Mucosa of descending colon (tissue), 3 donors: ENCODE measurements around the gene SORCS1. TPM values are rescaled to one million over a fixed set of nuclear protein-coding genes. Genes with fewer than 3 reads are reported as not detected.

ENCODE experiments used
- ATAC-seq: fragments of 200-7000 bp; cut with Tn5 transposase; one replicate; pipeline ENCODE4 v1.9.1; 2020; ENCODE audit warnings: mild to moderate bottlenecking, moderate library complexity
- DNase-seq, 3 donors: peaks; one replicate each; pipeline ENCODE4 v3.0.0-alpha.2; 2020
- H3K36me3 ChIP-seq: fragments of 200-600 bp; one replicate; pipeline ENCODE4 v1.8.0; 2021; ENCODE audit warnings: low read depth, mild to moderate bottlenecking
- H3K4me1 ChIP-seq: fragments of 200-600 bp; one replicate; pipeline ENCODE4 v1.8.0; 2021; ENCODE audit warnings: low read depth, mild to moderate bottlenecking
- H3K4me3 ChIP-seq: fragments of 200-600 bp; one replicate; pipeline ENCODE4 v1.8.0; 2021; ENCODE audit warnings: mild to moderate bottlenecking
- H3K9me3 ChIP-seq: fragments of 200-600 bp; one replicate; pipeline ENCODE4 v1.8.0; 2021; ENCODE audit warnings: mild to moderate bottlenecking
- CTCF ChIP-seq: fragments of 200-600 bp; IDR thresholded peaks from one replicate; pipeline ENCODE4 v1.8.0; 2022; ENCODE audit warnings: antibody characterized with exemption, mild to moderate bottlenecking
- intact Hi-C, 2 donors: fragments of 100-400 bp; cut with DNase I in 1 of 2; cut with micrococcal nuclease in 1 of 2; formaldehyde crosslinking; loops; one replicate each; pipeline versions ENCODE4 v1.11.0 to v1.11.1; 2022; cut with DNase I, micrococcal nuclease
- total RNA-seq, 3 donors: library from RNA; stranded (reverse); fragmentation: NEBNext Ultra II Directional in 2 of 3; extraction: Animal tissue kit (Norgen Biotek cat#: 25700) in 2 of 3; gene quantifications; one replicate each; pipeline versions ENCODE4 v1.2.1 to v1.2.4, GENCODE V29; 2021 to 2023
- donor health status: DM: no; HTN: no; CAD: no; lungs with moderate emphysema.
- donor health status: DM: no; HTN: no; CAD: no.
- donor health status: DM: no; HTN: yes; CAD: no.

The SORCS1 gene
- total RNA-seq, 3 donors from 2014 or later = 0.80 to 13.2 (median 0.93) TPM

DNA sequence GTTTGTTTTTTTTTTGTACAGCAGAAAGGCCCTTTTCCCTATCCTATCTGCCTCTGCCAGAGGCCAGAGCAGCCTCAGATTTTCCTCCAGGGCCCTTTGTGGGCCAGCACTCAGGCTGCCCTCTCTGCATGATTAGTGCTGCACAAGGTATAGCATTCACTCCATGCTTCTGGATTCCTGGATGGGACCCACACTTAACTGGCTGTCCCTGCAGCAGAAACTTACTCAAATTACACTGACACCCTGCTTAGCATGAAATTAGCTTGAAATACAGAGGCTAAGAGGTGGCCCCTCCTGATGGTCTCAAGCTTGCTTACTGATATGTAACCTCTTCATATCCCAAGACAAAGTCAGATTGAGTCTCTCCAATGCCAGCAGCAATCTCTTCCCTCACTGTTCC is 239.3 kb downstream of the SORCS1 start:
- DNase-seq = no peak
- Histone ChIP-seq H3K4me3 (no peak overlapping the region), H3K4me1 (no peaks in the 10 kb centered on the region), H3K9me3 (no peaks in the 10 kb centered on the region), H3K36me3 (no peaks in the 10 kb centered on the region)
- intact Hi-C loops = no loop called here
- no peak for ATAC-seq
- no peak for TF ChIP-seq CTCF

DNA sequence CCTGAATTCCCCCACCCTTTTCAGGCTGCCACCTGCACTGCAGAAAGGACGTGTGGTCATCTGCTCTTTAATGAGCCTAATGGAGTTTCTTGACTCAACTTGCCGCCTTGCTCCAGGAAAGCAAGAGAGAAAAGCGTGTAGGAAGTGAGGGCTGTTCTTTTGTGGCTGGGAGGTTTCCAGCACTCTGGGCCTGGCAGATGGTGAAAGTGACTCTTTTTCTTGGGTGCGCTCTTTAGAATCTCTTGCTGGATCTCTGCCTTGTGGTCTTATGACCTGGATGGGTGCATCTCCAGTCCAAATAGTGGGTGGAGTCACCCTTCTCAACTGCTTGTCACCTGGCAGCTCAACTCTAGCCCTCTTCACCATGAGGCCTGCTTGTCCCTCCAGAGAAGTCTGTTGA is 244.0 kb downstream of the SORCS1 start:
- no peaks in the 10 kb centered on the region for H3K4me1 ChIP-seq
- intact Hi-C loops = no loop called here
- no peak for DNase-seq
- no peaks in the 10 kb centered on the region for H3K9me3 ChIP-seq
- H3K36me3 ChIP-seq = no peaks in the 10 kb centered on the region
- no peak overlapping the region for H3K4me3 ChIP-seq
- TF ChIP-seq CTCF = no peak
- ATAC-seq = no peak

DNA sequence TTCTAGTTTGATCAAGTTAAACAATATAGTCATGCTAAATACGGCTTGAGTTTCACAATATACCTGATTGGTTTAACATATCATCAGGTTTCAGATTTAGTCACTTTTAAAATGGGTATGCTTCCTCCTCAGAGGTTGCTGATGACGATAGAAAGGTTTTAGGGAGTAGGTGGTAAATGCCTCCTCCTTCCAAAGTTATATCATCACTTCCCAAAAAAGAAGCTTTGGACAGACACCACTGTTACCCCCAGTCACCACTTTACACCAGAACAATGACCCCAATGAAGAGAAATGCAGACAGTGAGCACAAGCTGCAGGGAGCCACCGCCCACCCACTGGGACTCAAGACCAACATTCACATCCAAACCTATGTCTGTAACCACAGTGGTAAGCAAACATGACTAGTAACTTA is 244.6 kb downstream of the SORCS1 start:
- no peaks in the 10 kb centered on the region for H3K9me3 ChIP-seq
- TF ChIP-seq CTCF = no peak
- ATAC-seq (no peak), DNase-seq (no peak)
- no peak overlapping the region for H3K4me3 ChIP-seq
- no peaks in the 10 kb centered on the region for H3K36me3 ChIP-seq
- H3K4me1 ChIP-seq = no peaks in the 10 kb centered on the region
- intact Hi-C loops = no loop called here

GRCh38 chr10:106917452-106918055 is 247.0 kb downstream of the SORCS1 start:
- no peak for TF ChIP-seq CTCF
- intact Hi-C loops = no loop called here
- no peaks in the 10 kb centered on the region for H3K4me1 ChIP-seq
- ATAC-seq = no peak
- H3K4me3 ChIP-seq = no peak overlapping the region
- no peak for DNase-seq
- H3K9me3 ChIP-seq = no peaks in the 10 kb centered on the region
- H3K36me3 ChIP-seq = no peaks in the 10 kb centered on the region

- ATAC-seq (no peak), DNase-seq (no peak)
- intact Hi-C loops = no loop called here
- Histone ChIP-seq H3K36me3 (no peaks in the 10 kb centered on the region), H3K9me3 (no peaks in the 10 kb centered on the region), H3K4me3 (no peak overlapping the region), H3K4me1 (no peaks in the 10 kb centered on the region)
- no peak for TF ChIP-seq CTCF
Observed at GRCh38 chr10:106914016-106914415, 250.5 kb downstream of the SORCS1 start.

DNA sequence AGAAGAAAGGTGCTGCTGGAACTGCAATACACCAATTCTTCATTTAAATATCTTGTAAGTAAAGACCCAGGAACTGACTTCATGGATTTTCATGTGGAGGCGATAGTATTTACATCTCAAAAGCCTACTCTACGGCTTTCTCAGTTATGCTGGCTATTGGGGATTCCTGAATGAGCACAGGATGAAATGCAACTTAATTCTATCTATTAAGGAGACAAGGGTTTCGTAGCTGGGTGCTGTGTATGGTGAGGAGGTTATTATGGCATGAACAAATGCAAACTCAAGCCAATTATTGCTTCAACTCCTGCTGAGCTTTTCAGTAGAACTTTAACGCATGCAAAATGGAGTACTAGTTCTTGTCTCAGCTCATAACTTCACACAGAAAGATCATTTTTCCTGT is 251.2 kb downstream of the SORCS1 start:
- DNase-seq (no peak), ATAC-seq (no peak)
- H3K4me3 ChIP-seq = no peak overlapping the region
- no peaks in the 10 kb centered on the region for H3K9me3 ChIP-seq
- no peak for TF ChIP-seq CTCF
- H3K4me1 ChIP-seq = no peaks in the 10 kb centered on the region
- intact Hi-C loops = no loop called here
- no peaks in the 10 kb centered on the region for H3K36me3 ChIP-seq
